Endodermal cell (in vitro differentiated cells): ENCODE data around the gene EIF4G2. TPM values are rescaled to one million over a fixed set of nuclear protein-coding genes. Genes with fewer than 3 reads are reported as not detected.

Source experiments
- DNase-seq: peaks from one replicate; pipeline ENCODE4 v3.0.0-alpha.2; 2017
- H3K27ac ChIP-seq: 2 replicates; pipeline ENCODE4 v1.5.1; 2013; ENCODE audit warnings: mild to moderate bottlenecking, low read depth, low read length, moderate library complexity
- H3K27me3 ChIP-seq: 2 replicates; pipeline ENCODE4 v1.6.1; 2013; ENCODE audit warnings: mild to moderate bottlenecking, low read length, moderate library complexity; ENCODE audit not compliant: insufficient read depth, control insufficient read depth, poor library complexity, severe bottlenecking
- H3K36me3 ChIP-seq: 2 replicates; pipeline ENCODE4 v1.7.0; 2013; ENCODE audit warnings: mild to moderate bottlenecking, low read length, moderate library complexity; ENCODE audit not compliant: control insufficient read depth, insufficient read depth
- H3K4me1 ChIP-seq: one replicate; pipeline ENCODE4 v1.7.0; 2013; ENCODE audit warnings: low read length; ENCODE audit not compliant: control insufficient read depth, insufficient read depth
- H3K4me3 ChIP-seq: 2 replicates; pipeline ENCODE4 v1.5.1; 2013; ENCODE audit warnings: mild to moderate bottlenecking, low read length, moderate library complexity
- H3K9ac ChIP-seq: 2 replicates; pipeline ENCODE4 v1.6.1; 2013; ENCODE audit warnings: mild to moderate bottlenecking, low read length, moderate library complexity; ENCODE audit not compliant: poor library complexity, severe bottlenecking; ENCODE audit errors: extremely low read depth
- H3K9me3 ChIP-seq: 2 replicates; pipeline ENCODE4 v1.6.1; 2013; ENCODE audit warnings: mild to moderate bottlenecking, low read length, moderate library complexity; ENCODE audit not compliant: control insufficient read depth
- H3K27ac Mint-ChIP-seq: 2 replicates; pipeline ENCODE4 v1.8.0; 2020; ENCODE audit warnings: mixed read lengths
- H3K27me3 Mint-ChIP-seq: 2 replicates; pipeline ENCODE4 v1.8.0; 2021; ENCODE audit warnings: mild to moderate bottlenecking, mixed read lengths; ENCODE audit not compliant: insufficient read depth
- H3K36me3 Mint-ChIP-seq: 2 replicates; pipeline ENCODE4 v1.8.0; 2020; ENCODE audit warnings: low read depth, mixed read lengths
- H3K4me1 Mint-ChIP-seq: 2 replicates; pipeline ENCODE4 v1.8.0; 2020; ENCODE audit warnings: mixed read lengths
- H3K4me3 Mint-ChIP-seq: 2 replicates; pipeline ENCODE4 v1.8.0; 2020; ENCODE audit warnings: mild to moderate bottlenecking, moderate library complexity, mixed read lengths
- H3K9me3 Mint-ChIP-seq: 2 replicates; pipeline ENCODE4 v1.8.0; 2020; ENCODE audit warnings: mild to moderate bottlenecking, mixed read lengths
- WGBS, 2 experiments: methylation state at CpG; one replicate each; pipeline versions ENCODE4 v1.1.5 to v1.1.7; 2013; ENCODE audit warnings: missing lambda C conversion rate in 2 of 2, mixed read lengths in 1 of 2; ENCODE audit not compliant: insufficient coverage in 1 of 2, insufficient read length in 1 of 2; 5-methylcytosine and 5-hydroxymethylcytosine counted together
- total RNA-seq, 2 donors: library from RNA; stranded (reverse); fragmentation: NEBNext Ultra II Directional in 1 of 2; extraction: Animal tissue kit (Norgen Biotek cat#: 25700) in 1 of 2; gene quantifications; 2 replicates in 1 of 2; 3 replicates in 1 of 2; pipeline ENCODE4 v1.2.1, GENCODE V29; 2021
- TF ChIP-seq, protein P1 (sequence below): fragments of 200-600 bp; sonication (generic); conservative IDR thresholded peaks from 2 replicates; pipeline ENCODE4 v1.5.0; 2021; ENCODE audit warnings: antibody characterized with exemption, mild to moderate bottlenecking

The EIF4G2 gene
- total RNA-seq, 2 donors from 2014 or later, result 753 to 1,007 TPM

DNA sequence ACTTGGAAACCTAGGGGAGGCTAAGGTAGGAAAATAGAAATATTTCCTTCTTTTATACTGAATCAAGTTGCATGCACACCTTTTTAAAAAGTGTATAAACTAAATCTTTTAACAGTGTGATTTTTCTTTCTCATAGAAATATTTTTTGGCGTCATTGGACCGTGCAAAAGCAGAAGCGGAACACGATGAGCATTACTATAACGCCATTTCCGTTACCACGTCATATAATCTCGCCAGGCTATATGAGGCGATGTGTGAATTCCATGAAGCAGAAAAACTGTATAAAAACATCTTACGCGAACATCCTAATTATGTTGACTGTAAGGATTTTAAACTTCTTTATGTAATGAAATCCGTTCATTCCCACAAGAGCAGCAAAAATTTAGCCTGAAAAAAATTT is 44.3 kb downstream of the EIF4G2 start:
- Histone ChIP-seq H3K27me3 (no peaks in the 10 kb centered on the region), H3K9me3 (no peaks in the 10 kb centered on the region), H3K4me3 (no peak overlapping the region), H3K36me3 (peaks cover 52% of the 10 kb centered on the region), H3K9ac (no peak overlapping the region), H3K4me1 (no peaks in the 10 kb centered on the region), H3K27ac (no peak overlapping the region)
- Mint-ChIP-seq H3K9me3 (no peaks in the 10 kb centered on the region), H3K27me3 (no peaks in the 10 kb centered on the region), H3K36me3 (peaks cover 39% of the 10 kb centered on the region), H3K27ac (no peak overlapping the region), H3K4me3 (no peak overlapping the region), H3K4me1 (peaks cover 3% of the 10 kb centered on the region)
- WGBS, 2 experiments, result 97 to 98% methylated on average over 11 to 12 of the region's 12 CpGs
- TF ChIP-seq, protein P1, sequence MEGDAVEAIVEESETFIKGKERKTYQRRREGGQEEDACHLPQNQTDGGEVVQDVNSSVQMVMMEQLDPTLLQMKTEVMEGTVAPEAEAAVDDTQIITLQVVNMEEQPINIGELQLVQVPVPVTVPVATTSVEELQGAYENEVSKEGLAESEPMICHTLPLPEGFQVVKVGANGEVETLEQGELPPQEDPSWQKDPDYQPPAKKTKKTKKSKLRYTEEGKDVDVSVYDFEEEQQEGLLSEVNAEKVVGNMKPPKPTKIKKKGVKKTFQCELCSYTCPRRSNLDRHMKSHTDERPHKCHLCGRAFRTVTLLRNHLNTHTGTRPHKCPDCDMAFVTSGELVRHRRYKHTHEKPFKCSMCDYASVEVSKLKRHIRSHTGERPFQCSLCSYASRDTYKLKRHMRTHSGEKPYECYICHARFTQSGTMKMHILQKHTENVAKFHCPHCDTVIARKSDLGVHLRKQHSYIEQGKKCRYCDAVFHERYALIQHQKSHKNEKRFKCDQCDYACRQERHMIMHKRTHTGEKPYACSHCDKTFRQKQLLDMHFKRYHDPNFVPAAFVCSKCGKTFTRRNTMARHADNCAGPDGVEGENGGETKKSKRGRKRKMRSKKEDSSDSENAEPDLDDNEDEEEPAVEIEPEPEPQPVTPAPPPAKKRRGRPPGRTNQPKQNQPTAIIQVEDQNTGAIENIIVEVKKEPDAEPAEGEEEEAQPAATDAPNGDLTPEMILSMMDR, result no peak
- no peak for DNase-seq

GRCh38 chr11:10763766-10764165 is 45.0 kb downstream of the EIF4G2 start:
- Mint-ChIP-seq H3K4me1 (peaks cover 3% of the 10 kb centered on the region), H3K27ac (no peak overlapping the region), H3K9me3 (no peaks in the 10 kb centered on the region), H3K36me3 (peaks cover 35% of the 10 kb centered on the region), H3K4me3 (no peak overlapping the region), H3K27me3 (no peaks in the 10 kb centered on the region)
- Histone ChIP-seq H3K27me3 (no peaks in the 10 kb centered on the region), H3K27ac (no peak overlapping the region), H3K9ac (no peak overlapping the region), H3K4me1 (no peaks in the 10 kb centered on the region), H3K4me3 (no peak overlapping the region), H3K36me3 (peaks cover 52% of the 10 kb centered on the region), H3K9me3 (no peaks in the 10 kb centered on the region)
- no peak for DNase-seq
- WGBS, 2 experiments, result 90 to 96% methylated on average over 3 to 4 of the region's 4 CpGs
- TF ChIP-seq, protein P1, result no peak

- Mint-ChIP-seq H3K27me3 (no peaks in the 10 kb centered on the region), H3K4me1 (peaks cover 3% of the 10 kb centered on the region), H3K4me3 (no peak overlapping the region), H3K36me3 (peaks cover 35% of the 10 kb centered on the region), H3K27ac (no peak overlapping the region), H3K9me3 (no peaks in the 10 kb centered on the region)
- WGBS, 2 experiments, result 93 to 95% methylated on average over 3 of the region's 4 CpGs
- Histone ChIP-seq H3K36me3 (peaks cover 60% of the 10 kb centered on the region), H3K4me3 (no peak overlapping the region), H3K4me1 (no peaks in the 10 kb centered on the region), H3K27me3 (no peaks in the 10 kb centered on the region), H3K27ac (no peak overlapping the region), H3K9ac (no peak overlapping the region), H3K9me3 (no peaks in the 10 kb centered on the region)
- DNase-seq, result no peak
- TF ChIP-seq, protein P1, result no peak
Measured at GRCh38 chr11:10762913-10763421, 45.8 kb downstream of the EIF4G2 start.
